HS-5 (cell line): ENCODE results near the gene CAV1.

ENCODE experiments used
- DNase-seq: peaks from one replicate; pipeline ENCODE4 v3.0.0-alpha.2; 2012; ENCODE audit warnings: low read depth

The CAV1 gene

DNA sequence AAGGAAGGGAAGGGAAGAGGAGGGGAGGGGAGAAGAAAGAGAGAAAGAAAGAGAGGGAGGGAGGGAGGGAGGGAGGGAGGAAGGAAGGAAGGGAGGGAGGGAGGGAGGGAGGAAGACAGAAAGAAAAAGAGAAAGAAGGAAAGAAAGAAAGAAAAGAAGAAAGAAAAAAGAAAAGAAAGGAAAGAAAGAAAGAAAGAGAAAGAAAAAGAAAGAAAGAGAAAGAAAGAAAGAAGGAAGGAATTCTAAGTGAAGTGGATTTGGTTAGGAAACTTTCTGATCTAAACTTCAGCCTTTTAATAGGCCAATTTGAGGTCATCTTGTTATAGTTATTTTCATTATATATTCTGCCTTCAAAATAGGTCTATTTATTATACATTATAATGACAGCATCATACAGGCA is 21.0 kb upstream of the CAV1 start:
- DNase-seq = no peak

DNA sequence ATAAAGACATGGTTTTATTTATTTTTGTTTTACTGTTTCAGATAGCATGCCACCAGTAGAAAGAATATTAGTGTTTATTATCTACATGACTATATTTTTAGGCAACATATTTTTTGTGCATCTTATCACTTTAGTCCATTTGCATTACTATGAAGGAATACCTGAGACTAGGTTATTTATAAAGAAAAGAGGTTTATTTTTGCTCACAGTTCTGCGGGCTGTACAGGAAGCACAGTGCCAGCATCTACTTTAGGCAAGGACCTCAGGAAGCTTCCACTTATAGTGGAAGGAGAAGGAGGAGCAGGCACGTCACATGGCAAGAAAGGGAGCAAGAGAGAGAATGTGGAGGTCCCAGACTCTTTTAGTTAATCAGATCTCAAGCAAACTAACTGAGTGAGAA is 19.6 kb upstream of the CAV1 start:
- no peak for DNase-seq

DNA sequence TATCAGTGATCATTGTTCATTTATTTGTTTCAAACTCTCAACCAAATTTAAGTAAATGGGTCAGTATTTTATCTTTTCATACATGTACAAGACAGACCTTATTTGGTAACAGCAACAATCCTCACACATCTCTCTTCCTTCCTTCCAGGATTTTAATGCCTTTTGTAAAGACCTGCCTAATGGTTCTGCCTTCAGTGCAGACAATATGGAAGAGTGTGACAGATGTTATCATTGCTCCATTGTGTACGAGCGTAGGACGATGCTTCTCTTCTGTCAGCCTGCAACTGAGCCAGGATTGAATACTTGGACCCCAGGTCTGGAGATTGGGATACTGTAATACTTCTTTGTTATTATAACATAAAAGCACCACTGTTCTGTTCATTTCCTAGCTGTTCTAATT is 19.0 kb upstream of the CAV1 start:
- no peak for DNase-seq

DNA sequence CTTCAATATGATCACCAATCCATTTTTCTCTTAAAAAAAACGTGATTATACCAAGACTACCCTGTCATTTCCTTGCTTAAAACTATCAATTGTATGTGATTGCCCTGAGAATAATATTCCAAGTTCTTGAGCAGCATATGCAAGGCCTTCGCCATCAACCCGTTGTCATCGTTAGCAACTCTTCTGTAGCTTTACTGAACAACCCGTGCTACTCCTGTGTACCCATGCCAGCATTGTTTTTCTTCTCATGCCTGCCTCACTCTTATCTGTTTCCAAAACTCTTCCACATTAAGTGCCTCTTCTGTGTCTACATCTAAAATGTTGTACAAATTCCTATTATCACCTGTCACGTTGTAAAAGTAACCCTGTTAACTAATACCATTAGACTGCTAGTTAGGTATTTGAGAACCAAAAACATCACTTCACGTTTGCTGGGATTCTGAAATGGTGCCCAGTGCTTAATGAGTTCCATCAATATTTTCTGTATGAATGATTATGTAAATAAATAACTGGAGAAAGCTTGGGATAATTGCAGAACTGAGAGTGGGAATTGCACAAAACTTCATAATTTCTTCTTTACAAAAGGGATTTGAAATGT is 14.8 kb upstream of the CAV1 start:
- no peak for DNase-seq

DNA sequence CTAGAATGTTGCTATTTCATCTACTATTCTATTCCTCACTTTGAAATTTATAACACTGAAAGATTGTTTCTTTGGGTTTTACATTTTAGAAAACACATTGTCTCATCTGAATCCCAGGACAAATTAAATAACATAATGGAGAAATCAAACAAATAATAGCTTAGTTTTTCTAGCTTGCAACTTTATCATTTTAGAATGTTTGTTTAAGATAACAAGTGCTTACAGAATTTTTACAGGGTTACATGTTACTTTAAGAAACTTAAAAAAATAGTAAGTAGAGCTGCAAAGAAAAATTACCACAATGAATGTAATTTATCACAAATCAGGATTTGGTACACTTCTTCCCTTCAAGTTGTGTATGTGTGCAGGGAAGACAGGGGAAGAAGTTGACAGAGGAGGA is 14.0 kb upstream of the CAV1 start:
- DNase-seq = no peak

DNA sequence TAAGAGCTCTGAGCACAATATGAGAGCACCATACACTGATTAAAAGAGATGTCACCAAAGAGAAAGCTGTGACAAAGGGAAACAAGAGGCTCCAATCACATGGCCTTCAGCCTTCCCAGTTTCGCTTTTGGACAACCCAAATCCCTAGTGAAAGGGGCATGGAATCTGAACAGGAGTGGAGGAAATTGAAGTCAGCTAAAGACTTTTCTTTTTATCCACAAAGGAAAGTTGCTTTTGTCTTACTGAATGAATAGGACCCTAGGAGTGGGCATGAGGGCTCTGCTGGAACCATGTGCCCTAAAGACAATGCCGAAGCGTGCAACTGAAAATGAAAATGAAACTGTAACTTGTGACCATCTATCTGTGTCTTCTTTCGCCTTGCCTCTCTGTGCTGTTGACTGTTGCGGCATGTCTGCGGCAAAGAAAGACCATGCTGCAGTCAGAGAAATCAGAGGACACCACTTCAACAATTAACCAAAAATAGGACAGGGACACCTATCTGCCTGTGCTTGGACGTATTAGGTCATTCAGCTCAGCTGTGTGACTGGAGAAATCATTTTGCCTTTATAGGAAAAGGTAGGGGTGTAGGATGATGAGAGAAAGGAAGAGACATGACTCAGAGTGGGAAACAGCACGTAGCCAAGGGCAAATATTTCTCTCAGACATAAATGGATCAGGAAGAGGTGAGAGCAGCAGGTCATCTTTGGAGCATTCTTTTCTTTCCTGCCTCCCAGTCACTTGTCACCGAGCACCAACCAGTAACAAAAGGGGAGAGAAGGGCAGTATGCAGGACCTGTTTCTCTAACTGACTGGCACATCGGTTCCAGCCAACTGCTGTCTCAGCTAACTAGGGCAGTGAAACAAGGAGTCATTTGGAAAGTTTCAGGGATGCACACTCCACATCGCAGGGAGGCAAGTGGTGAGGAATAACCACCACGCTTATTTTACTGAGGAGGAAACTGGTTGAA is 13.0 kb upstream of the CAV1 start:
- no peak for DNase-seq

- DNase-seq = no peak
Observed at GRCh38 chr7:116512520-116513188, 12.2 kb upstream of the CAV1 start.

DNA sequence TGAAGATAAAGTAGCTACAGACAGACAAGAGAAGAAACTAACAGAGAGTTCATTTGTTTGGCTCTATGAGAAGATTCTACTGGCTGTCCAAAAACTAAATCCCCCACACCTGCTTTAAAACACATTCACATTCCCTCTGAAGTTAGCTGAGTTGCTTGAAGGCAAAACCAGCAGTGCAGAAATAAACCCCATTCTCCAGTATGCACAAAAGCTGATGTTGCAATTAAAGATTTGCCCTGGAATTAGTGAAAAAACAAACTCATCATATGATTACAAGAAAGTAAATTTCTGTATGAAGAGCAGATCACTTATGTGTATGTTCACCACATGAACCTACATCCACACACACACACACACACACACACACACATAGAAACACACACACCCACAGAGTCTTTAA is 9.3 kb upstream of the CAV1 start:
- no peak for DNase-seq

DNA sequence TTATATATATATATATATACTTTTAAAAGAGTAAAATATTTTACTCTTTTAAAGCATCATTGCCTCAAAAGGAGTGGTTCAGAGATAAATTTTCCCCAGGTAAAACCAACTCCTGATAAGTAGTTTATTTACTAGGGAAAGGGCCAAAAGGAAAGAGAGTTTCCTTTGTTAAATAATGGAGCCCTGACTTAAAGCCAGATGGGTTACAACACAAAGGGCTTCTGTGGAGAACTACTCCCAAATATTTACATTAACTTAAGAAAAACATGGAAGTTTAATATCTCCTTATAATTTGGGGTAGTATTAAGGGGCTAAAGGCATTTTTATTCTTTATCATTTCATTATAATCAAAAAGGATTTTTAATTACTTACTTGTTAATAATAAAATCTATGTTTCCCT is 8.5 kb upstream of the CAV1 start:
- DNase-seq = no peak

DNA sequence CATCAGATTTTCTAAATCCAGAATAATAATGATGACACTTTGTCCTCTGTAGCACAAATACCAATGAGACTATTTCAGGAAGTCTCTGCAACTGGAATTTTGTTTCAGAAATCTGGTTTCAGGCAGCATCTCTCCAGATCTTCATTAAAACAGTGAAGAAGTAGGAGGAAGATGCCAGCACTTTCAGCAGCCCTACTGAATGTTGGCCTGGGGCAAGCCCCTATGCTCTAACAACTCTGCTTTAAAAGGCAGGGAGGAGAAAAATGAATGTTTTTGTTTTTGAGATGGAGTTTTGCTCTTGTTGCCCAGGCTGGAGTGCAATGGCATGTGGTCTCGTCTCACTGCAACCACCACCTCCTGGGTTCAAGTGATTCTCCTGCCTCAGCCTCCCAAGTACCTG is 7.2 kb upstream of the CAV1 start:
- DNase-seq = no peak

DNA sequence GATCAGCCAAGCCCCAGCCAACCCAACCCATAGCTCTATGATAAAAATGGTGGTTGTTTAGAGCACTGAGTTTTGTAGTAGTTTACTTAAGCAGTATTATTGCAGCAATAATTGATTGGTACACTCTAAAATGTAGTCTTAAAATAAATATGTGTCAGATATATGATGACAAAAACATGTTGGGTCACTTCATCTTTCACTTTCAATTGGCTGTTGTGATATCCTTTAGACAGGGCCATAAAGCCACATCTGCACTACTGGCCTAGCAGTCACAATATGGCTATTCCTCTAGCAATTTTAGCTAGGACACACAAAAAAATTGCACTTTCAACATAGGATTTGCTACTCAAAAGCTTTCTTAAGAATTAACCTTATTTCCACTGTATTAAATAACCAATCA is 5.9 kb upstream of the CAV1 start:
- DNase-seq = no peak

DNA sequence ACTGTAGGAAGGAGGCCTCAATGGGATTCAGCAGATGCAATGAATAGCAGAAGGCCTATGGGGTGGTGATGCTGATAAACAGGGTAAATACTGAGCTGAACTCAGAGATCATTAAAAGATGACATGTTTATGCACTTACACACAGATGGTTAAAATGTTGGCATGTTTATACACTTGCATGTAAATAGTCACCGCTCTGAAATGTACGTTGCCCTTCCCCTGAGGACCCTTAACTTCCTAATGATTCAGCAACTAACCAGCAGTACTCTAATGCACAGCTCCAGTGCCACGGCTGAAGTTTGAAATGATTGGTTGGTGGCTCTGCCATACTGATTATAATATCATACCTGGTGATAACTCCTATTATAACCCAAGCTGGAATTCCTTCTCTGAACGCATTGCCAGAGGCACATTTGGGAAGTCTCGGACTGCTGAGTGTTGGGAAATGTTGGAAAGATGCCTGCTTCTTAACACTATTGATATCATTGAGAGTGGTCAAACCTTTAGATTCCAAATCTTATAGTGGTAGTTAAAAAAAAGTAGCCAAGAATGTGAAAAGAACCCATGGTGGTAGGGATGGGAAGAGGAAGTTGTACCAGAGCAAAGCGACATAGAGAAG is 3.7 kb upstream of the CAV1 start:
- DNase-seq = no peak

- no peak for DNase-seq
Observed at GRCh38 chr7:116522247-116522646, 2.6 kb upstream of the CAV1 start.

- DNase-seq = no peak
Observed at GRCh38 chr7:116524221-116524608, 621 bp upstream of the CAV1 start.

- DNase-seq = no peak
Observed at GRCh38 chr7:116525298-116525912, 569 bp downstream of the CAV1 start.

DNA sequence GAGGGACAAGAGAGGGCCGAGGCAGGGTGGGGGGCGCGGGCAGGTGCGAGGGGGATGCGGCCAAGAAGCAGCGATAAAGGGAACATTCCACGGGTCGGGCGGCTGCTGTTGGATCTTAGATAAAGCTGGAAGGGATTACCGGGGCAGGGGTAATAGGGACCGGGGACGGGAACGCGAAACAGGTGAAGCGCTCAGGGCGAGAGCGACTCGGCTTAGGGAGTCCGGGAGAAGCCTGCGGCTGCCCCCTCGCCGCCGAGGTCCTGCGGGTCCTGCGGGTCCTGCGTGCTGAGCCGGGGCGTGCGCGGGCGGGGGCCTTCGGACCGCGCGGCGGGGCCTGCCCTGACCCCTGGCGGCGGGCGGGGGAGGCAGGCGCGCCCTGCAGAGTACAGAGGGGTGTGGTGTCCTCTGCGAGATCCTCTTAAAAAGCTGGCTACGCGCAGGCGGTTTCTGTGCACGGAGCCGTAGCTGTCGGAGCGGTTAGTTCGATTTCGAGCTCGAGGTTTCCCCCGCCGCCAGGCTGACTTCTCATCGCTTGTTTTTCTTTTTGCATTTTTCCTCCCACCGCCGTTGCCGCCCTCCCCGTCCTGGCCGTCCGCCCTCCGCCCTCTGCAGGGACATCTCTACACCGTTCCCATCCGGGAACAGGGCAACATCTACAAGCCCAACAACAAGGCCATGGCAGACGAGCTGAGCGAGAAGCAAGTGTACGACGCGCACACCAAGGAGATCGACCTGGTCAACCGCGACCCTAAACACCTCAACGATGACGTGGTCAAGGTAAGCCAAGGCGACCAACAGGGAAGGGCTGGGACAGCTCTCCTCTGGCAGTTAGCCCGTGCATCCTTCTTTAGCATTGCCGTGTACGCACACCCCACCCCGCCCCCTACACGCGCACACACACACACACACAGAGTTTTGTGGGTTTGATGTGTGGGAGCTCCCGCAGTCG is 1.4 kb downstream of the CAV1 start:
- DNase-seq = no peak

DNA sequence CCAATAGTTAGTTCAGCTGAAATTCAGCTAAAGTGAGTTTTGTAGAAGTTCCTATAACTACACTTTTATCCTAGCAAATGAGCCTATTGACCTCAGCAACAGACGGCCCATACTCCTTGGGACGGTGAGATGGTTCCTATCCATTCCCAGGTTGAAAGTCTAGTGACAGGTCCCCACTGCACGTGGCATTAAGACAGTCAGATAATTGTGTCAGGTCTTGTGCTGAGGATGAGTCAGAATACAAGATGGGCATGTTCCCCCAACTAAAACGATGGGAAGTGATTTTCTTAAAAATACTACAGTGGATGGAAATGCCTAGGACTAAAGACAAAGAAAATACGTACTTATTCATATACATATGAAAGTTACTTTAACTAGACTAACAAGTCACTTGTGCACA is 2.1 kb downstream of the CAV1 start:
- DNase-seq = no peak

DNA sequence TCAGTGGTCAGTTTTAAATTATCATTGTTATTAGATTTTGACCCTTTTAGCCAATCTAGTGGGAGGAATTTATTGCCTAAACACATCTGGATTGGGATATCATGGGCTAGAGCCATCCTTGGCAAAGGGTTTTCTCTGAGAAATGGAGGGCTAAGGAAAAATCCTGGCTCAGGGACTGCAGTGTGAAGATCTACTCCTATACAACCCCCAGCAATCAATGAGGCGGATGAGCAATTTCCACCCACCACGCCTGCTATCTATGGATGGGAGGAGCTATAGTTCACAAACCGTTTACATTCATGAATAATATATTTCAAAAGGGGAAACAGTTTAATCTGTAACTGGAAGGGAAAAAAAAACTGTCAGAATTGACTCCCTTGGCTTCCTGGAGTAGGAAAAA is 2.7 kb downstream of the CAV1 start:
- no peak for DNase-seq

DNA sequence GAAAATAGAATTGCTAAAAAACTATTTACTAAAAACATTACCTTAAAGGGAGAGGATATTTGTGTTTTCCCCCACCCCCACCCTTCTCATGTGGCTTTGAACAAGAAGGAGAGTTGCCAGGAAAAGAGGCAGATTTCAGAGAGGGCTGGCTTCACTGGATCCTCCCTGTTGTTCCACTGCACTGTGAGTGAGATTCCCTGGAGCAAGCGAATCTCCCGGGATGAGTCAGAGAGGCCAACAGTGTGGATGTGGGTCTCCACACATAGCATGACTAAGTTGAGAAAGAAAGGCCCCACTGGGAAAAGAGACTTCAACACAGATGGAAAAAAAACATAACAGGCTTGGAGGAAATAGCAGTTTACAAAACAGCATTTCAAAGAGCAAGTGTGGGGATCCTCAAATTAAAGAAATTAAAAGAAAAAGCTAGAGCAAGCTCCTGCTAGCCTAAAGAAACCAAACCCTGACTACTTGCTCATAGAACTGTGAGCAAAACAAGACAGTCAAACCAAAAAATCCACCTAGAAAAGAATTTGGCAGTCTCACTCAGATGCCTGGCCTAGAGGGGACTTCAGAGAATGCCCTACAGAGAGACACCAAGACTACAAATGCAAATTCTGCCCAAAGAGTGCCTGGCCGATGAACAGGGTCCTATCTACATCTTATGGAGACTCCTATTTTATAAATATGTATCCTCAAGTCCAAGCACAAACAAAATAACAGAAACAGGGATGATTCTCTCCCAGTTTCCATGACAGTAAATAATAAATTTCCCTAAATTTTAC is 3.4 kb downstream of the CAV1 start:
- DNase-seq = peak; percentile 83

DNA sequence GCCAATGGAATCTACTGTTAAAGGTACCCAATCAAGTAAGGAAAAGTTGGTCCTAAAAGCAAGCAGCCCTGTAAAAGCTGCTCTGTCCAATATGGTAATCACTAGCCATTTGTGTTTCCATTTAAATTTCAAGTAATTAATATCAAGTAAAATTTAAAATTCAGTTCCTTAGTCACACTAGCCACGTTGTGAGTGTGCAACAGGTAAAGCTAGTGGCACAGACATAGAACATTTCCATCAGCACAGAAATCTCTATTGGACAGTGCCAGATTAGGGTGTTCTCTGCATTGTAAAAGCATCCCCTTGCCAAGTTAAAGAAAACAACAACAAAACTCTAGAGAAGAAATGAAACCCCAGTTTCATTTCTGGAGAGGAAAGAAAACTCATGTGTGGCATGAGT is 4.4 kb downstream of the CAV1 start:
- DNase-seq = no peak
